HG02759 (cell line): ENCODE measurements around the gene F2RL3.
"Not testable (repeated sequence)": the region's sequence is repeated elsewhere in the genome, so short reads cannot be mapped to it uniquely, and the experiment has no call there.

ENCODE experiments used
- ATAC-seq: cut with Tn5 transposase; IDR thresholded peaks from one replicate; pipeline ENCODE4 v1.9.1; 2021; ENCODE audit warnings: mild to moderate bottlenecking, moderate library complexity; ENCODE audit not compliant: unreplicated experiment

The F2RL3 gene

DNA sequence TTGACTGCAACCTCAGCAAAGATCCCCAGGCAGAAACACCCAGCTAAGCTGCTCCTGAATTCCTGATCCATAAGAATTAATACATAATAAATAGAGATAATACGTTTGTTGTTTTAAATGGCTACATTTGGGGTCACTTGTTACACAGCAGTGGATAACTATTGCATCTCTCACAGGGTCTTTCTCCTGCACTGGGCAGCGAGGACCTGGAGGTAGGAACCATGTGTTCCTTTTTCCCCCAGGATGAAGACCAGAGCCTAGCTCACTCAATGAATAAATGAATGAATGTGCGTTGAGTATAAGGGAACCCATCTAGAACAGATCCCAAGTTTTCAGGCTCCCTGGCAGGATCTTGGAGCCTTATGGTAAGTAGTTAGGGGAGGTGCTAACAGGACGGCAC lies 30.7 kb downstream of the F2RL3 start:
- no peak for ATAC-seq

DNA sequence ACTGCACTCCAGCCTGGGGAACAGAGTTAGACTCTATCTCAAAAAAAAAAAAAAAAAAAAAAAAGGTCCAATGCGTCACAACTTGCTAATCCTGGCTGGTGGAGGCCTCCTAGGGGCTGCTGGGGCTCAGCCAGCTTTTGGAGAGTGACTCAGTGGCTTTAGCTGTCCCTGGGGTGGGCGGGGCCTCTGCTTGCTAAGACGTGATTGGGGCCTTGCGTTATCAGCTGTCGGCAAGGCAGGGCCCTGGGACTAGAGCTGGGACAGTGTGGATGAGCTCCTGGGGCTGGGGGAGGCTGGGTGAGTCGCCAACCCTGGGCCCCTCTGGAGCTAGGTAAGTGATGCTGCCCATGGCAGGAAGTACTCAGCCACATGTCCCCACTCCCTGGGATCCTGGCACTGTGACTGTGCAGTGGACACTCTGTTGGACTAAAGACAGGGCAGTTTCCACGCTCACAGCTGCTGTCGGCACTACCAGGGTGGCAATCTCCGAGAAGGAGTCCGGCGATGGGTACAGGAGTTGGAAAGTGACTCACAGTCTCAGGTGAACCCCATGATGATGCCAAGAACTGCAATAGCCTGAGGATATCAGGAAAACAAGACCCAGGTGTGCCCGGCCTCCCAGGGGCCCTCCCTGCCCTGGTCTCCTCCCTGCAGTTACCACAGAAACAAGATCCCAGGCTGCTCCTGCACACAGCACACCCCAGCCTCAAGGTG lies 32.2 kb downstream of the F2RL3 start:
- ATAC-seq = no peak

DNA sequence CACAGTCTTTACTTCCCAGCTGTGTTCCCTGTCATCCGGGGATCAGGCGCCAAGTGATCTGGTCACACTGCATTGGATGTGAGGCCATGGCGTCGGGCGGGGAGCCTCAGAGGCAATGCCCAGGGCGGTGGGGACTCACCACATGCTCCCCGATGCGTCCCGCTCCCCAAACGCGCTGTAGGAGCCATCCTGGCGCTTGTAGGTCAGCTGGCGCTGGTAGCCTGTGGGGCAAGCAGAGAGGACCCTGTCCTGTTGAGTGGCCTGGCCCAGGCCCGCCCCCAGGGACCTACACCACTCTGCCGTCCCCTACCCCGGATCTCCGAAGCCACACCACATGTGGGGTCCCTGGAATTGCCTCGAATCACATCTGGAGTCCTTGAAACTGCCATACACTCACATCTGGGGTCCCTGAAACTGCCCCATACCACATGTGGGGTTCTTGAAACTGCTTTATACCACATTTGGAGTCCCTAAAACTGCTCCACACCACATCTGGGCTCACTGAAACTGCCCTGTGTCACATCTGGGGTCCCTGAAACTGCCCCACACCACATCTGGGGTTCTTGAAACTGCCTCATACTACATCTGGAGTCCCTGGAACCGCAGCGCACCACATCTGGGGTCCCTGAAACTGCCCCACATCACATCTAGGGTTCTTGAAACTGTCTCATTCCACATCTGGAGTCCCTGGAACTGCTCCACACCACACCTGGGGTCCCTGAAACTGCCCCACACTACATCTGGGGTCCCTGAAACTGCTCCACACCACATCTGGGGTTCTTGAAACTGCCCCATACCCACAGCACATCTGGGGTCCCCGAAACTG lies 33.2 kb downstream of the F2RL3 start:
- ATAC-seq = no peak

DNA sequence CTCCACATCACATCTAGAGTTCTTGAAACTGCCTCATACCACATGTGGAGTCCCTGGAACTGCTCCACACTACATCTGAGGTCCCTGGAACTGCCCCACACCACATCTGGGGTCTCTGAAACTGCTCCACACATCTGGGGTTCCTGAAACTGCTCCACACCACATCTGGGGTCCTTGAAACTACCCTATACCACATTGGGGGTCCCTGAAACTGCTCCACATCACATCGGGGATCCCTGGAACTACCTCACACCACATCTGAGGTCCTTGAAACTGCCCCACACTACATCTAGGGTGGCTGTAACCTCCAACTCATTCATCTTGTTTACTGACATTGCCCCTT lies 33.8 kb downstream of the F2RL3 start:
- no peak for ATAC-seq

DNA sequence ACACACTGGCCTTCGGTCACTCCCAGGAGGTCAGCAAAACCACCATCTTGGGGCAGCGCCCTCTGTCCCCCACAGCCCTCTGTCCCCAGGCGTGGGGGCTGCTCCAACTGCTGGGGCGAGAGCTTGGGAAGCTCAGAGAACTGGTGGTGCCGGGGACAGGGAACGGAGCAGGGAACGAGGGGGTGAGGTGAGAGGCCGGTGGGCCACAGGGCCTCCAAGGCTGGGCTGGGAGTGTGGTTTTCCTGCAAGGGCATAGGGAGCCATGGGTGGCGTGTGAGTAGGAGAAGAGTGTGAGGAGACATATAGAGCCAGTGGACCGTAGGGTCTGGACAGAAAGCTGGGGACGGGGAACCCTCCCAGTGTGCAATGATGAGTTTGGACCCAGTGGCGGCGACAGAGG lies 34.1 kb downstream of the F2RL3 start:
- no peak for ATAC-seq

DNA sequence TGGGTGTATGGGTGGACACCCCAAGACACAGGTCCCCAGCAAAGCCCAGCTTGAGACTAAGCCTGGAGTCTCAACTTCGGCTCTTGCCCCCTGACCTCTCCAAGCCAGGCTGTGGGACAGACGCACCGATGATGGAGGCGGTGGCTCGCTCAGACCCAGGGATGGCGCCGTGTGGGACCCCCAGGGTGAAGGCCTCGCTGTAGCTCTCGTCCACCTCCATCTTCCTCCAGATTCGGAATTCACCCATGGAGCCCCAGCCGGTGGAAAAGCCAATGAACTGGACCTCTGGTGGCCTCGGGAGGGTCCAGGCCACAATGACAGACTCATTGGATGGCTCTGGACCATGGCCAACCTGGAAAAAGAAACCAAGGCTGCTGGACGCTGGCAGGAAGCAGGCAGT lies 39.1 kb downstream of the F2RL3 start:
- ATAC-seq = no peak

DNA sequence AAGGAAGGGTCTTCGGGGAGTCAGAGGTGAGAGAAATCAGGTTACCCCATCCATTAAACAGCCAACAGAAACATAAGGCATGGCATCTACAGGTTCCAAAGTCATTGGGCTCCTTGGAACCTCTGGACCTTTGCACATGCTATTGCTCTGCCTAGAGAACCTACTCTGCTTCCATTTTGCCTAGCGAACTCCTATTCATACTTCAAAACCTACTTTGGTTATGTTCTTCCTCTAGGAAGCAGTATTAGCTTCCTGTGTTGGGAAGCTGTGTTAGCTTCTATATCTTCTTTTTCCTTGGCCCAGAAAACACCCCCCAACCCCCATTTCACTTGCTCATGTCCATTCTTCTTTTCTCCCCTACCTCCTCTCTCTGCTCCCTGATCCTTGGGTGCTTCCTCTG lies 39.6 kb downstream of the F2RL3 start:
- no peak for ATAC-seq

DNA sequence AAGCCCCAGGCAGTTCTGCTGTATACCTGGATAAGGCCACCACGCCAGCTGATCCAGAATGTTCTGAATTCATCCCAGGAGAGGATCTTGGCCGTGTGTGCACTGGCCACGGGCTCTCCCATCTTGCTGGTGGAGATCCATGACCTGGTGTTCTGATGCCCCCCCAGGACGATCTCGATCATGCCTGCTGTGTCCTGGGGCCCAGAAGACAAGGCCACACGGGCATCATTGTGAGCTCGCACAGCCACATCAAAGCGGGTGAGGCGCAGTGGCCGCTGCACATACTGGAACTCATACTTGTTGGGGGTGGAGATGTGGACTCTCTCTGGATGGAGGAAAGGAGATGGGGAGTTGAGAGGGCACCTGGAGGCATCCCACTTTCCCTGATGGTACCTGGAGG lies 40.1 kb downstream of the F2RL3 start:
- ATAC-seq = no peak

DNA sequence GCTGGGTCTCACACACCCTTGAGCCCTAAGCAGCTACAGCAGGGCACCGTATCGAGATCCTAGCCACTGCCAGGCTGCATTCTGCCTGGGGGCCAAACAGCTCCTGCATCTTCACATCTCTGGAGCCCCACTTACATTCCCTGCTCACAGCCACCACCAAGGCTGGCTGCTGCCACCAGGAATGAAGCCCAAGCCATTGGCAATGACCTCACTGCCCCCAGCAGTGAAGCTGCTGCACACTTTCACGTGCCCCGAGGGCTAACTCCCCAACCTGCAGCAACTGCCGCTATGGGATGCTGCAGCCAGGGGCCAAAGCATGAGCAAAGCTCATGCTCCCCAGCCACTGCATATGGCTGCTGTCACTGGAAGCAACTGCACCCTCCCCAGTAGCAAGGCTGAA lies 42.0 kb downstream of the F2RL3 start:
- no peak for ATAC-seq

DNA sequence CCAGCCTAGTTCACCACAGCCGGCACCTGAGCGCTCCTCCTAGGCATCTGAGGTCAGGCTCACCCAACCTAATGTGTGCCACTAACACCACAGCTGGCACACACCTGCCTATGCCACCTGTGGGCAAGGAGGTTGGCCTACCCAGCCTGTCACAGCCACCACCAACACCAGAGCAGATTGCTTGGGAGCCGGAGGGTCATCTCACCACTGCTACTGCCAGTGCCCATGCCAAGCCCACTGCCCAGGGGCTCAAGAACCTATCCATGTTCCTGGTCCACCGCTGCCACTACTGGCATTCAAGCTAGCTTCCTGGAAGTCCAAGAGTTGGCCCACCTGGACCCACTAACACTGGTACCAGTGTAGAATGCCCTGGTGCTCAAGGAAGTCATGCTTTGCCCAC lies 42.5 kb downstream of the F2RL3 start:
- ATAC-seq = no peak

DNA sequence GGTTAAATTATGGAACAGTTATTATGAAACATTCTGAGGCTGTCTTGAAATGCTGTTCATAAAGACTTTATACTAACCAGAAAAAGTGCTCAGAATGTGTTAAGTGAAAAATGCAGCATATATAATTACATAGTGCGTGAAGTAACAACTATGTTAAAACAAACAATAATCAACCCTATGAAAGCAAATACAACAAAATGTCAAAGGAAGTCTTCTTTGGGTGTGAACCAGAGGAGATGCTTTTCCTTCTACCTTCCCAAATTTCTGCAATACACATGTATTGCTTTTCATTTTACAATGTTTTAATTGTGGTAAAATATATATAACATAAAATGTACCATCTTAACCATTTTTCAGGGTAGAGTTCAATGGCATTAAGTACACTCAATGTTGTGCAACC lies 45.7 kb downstream of the F2RL3 start:
- ATAC-seq = no peak

DNA sequence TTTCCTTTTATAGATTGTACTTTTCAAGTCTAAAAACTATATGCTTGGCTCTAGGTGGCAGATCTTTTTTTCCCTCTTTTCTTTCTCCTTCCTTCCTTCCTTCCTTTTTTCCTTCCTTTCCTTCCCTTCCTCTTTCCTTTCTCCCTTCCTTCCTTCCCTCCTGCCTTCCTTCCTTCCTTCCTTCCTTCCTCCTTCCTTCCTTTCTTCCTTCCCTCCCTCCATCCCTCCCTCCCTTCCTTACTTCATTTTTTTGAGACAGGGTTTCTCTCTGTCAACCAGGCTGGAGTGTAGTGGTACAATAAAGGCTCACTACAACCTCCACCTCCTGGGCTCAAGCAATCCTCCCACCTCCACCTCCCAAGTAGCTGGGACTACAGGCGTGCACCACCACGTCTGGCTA lies 48.1 kb downstream of the F2RL3 start:
- no peak for ATAC-seq

DNA sequence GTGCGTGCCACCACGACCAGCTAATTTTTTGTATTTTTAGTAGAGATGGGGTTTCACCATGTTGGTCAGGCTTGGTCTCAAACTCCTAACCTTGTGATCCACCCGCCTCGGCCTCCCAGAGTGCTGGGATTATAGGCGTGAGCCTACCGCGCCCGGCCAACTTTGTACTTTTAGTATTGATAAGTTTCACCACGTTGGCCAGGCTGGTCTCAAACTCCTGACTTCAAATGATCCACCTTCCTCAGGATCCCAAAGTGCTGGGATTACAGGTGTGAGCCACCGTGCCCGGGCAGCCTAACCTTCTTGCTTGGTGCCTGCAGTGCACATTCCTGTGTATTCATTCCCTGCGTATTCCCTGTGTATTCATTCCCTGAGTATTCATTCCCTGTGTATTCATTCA lies 49.0 kb downstream of the F2RL3 start:
- ATAC-seq = not testable (repeated sequence)

DNA sequence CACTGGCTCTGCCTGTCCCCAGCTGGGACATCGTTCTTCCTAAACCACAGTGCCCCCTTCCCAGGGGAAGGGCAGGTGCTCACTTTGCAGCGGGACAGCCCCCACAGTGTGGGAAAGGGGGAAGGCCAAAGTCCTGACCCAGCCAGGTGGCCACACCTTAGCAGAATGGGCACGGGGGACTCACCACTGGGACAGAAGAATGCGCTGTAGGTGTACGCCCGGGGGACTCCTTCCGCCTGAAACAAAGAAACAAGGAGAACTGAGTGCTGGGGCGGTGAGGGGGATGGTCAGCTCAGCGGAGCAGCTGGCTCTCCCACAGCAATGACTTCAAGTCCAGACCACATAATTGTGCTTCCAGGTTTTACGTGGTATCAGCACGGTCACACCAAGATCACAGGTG lies 49.4 kb downstream of the F2RL3 start:
- no peak for ATAC-seq

DNA sequence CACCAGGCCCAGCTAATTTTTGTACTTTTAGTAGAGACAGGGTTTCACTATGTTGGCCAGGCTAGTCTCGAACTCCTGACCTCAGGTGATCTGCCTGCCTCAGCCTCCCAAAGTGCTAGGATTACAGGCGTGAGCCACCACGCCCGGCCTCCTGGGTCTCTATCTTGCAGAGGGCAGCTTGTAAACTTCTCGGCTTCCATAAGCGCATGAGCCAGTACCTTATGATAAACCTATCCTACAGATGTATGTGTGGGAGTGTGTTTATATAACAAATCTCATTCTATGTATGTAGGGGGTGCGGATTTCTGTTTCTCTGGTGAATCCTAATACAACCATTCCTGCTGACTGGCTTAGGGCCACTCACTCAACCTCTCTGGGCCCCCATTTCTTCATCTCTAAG lies 51.3 kb downstream of the F2RL3 start:
- not testable (repeated sequence) for ATAC-seq

DNA sequence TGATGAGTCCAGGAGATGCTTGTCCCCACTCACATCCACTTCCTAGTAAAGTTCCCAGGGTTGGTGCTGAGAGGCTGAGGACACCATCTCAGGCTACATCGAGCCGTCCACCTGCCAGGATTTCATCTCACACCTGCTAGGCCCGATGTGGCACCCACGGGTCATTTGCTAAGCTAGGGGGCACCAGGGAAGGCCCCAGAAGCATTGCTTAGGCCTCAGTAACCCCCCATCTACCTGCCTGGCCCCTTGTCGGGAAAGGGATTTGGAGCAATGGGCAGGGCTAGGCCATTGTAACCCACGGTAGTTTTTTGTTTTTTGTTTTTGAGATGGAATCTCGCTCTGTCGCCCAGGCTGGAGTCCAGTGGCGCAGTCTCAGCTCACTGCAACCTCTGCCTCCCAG lies 51.8 kb downstream of the F2RL3 start:
- ATAC-seq = no peak
